GM04503 (cell line): Measurements from ENCODE around the gene TMEM154.

Experiments used
- DNase-seq: peaks from one replicate; pipeline ENCODE4 v3.0.0-alpha.2; 2012; ENCODE audit warnings: low read depth

TMEM154 gene

DNA sequence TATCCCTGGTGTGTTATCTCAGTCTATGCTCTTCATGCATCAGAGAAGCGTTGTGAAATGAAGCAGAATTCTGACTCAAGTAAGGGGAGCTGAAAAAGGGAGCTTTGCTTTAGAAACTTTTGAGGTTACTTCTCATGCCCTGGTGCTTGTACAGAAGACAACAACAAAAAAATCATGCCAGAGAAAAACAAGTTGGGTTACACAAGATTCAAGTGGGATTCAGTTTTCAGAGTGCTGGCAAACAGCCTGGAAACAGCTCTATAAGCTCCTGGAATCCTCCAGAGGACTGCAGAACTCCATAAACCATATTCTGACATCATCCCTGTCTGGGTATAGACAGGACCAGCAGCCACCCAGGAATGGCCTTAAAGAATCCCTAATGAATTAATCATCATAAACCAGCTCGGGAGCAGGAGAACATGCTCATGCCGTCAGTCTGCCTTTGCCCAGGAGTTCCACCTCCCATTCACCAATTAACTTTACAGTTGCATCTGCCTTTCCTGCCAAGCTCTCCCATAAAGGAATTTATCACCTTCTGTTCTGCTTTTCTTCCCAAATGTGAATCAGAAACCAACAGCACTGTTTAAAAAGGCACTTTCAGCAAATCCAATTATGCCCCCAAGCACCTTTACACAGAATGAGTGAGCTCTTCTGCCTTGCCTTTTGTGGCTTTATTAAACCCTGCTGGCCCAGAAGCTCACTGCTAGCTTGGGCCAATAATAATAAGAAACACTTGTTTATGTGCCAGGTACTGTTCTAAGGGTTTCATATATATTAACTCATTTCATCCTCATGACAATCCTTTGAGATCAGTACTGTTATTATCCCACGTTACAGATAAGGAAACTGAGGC, 89.4 kb downstream of the TMEM154 start:
- peak; percentile 79 for DNase-seq

GRCh38 chr4:152588869-152589268, 90.9 kb downstream of the TMEM154 start:
- no peak for DNase-seq

DNA sequence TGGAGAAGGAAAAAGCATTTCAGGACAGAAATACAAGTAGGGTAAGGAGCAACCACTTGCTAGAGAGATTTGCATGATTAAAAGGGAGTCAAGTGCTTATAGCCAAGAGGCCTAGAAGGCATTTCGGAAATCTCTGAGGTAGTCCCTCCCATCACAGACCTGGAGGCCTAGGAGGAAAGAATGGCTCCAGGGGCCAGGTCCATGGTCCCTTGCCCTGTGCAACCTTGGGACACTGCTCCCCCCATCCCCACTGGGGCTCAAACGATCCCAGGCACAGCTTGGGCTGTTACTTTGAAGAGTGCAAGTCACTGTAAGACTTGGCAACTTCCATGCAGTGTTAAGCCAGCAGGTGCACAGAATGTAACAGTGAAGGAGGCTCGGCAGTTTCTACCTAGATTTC, 92.7 kb downstream of the TMEM154 start:
- no peak for DNase-seq

DNA sequence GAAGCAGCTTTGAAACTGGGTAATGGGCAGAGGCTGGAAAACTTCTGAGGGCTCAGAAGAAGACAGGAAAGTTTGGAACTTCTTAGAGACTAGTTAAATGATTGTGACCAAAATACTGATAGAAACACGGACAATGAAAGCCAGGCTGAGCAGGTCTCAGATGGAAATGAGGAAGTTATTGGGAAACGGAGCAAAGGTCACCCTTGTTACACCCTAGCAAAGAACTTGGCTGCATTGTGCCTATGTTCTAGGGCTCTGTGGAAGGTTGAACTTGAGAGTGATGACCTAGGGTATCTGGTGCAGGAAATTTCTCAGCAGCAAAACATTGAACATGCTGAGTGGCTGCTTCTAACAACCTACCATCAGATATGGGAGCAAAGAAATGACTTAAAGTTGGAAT, 93.1 kb downstream of the TMEM154 start:
- no peak for DNase-seq

DNA sequence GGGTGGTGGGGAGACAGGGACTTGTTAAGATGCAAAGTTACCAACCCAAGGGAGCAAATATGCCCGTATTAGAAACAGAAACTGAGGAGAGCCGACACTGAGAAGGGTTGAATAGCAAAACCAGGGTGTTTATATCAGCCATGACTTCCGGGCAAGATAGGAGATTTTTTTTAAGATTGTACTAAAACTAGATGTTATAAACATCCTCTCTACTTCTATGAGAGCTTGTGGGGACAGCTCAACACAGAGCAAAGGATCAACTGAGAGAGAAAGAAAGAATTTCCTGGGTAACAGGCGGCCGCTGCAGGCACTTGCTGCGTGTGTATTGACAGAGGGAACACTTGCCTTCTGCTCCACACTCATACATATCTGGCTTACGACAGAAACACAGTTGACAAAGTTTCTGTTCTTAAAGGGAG, 94.8 kb downstream of the TMEM154 start:
- DNase-seq: no peak

DNA sequence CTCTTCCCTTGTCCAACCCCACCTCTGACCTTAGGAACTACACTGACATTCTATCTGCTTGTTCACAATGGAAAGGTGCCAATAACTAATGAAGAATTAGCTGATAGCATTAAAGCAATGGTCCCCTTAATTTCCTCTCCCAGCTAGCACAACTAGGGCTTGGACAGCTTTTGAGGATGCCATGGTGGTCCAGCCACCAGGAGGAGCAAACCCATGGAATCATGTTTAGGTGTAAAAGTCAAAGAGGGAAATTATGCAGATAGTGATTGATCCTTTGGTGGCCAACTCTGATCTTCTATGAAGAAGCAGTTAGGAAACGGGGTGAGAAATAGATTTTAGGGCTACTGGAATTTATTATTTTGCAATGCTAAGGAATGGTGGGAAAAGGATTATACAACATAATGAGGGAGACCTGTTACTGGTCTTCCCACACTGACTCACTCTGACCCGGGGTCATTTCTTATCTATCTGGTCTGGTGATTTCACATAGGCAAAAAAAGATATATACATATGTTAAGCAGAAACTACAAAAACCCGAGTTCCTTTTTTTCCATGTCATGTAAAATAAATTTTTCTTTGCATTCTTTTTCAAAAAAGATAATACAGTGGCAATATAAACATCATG, 98.1 kb downstream of the TMEM154 start:
- no peak for DNase-seq

- no peak for DNase-seq
Measured at GRCh38 chr4:152579916-152580315, 99.9 kb downstream of the TMEM154 start.

GRCh38 chr4:152579107-152579764, 100.6 kb downstream of the TMEM154 start:
- no peak for DNase-seq

- no peak for DNase-seq
Measured at GRCh38 chr4:152578670-152579069, 101.1 kb downstream of the TMEM154 start.

DNA sequence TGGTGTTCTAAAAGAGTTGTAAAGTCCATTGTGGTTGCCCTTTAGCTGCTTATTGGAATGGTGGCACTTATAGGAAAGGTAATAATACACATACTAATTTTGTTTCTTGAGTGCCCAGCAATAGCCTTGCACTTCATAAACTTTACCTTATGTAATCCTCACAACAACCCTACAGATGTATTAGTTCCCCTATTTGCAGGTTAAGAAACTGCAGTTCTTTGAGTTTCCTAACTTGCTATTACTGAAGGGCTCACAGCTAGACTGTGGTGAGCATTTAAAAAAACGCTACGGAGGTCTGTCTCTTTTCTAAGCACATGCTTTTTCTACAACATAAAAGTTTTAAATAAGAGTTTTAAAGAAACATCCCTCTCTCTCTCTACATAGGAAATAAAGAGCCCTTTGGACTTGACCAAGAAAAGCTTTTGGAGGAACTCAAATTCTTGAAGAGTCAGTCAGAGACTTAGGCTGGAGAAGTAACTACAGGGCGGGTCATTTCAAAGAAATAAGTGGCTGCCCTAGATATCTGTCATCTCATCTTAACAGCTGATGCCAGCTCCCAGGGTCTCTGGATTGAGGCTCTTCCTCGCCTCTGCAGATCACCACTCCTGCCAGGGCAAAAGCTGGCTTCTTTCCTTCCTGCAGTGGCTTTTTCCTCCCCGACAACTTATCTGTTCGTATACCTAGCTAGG, 101.9 kb downstream of the TMEM154 start:
- DNase-seq: no peak

- DNase-seq: no peak
Measured at GRCh38 chr4:152575533-152575932, 104.3 kb downstream of the TMEM154 start.

GRCh38 chr4:152573861-152574260, 105.9 kb downstream of the TMEM154 start:
- no peak for DNase-seq

DNA sequence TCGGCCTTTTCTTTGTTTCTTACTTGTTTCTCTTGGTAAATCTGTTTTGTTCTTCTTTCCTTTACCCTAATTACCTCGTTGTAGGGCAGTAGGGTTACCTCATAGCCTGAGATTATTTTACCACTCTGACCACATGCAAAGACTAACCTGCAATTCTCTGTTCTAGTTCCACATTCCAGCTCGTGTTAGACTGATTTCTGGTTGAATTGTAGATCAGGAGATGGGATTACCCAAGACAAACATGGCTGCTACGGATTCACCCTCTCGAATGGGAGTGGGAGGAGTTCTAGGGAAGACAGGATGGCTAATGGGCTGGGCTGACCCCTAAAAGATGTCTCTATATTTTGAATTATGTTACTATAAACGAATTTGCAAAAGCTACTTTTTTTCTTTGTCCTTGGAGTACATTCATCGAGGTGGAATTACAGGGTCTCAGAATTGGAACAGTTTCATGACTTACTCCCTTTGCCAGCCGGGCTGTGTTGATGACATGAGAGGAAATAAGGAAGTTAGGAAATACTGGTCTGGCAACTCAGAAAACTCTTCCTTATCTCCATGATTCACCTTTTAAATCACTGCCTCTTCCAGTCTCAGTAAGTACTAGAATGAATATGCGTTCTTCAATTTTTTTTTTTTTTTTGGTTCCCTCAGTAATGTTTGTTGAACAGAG, 107.2 kb downstream of the TMEM154 start:
- DNase-seq: no peak

- no peak for DNase-seq
Measured at GRCh38 chr4:152571770-152572169, 108.0 kb downstream of the TMEM154 start.

DNA sequence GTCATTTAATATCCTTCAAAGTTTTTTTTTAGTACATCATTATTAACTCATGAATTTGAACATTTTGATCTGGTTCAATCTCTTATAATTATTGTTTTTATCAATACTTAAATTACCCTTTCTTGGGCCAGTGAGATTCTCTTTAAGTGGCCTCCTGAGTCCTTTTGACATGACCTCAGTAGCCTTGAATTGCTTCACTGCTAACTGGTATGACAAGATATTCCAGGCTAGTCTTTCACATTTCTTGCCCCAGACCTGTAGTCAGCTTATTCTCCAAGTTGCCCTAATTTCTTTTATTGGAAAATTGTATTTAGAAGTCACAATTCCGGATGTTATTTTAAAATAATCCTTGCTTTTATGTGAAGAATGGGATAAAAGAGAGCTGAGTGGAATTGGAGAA, 108.5 kb downstream of the TMEM154 start:
- no peak for DNase-seq
